H1 (cell line): ENCODE measurements around the gene HMOX2. TPM values are rescaled to one million over a fixed set of nuclear protein-coding genes. Genes with fewer than 3 reads are reported as not detected.
A peak's percentile ranks its signal among the peaks of the same experiment; 100 is the strongest.

Source experiments
- CTCF ChIA-PET: fragments of 300-600 bp; sonication (Branson Sonifier 250); formaldehyde crosslinking; loops from one replicate; lab custom pipeline; 2021; ENCODE audit not compliant: partially characterized antibody; lab: Charles Lee
- POLR2A ChIA-PET: fragments of 300-600 bp; sonication (Branson Sonifier 250); formaldehyde crosslinking; loops from one replicate; lab custom pipeline; 2021; ENCODE audit warnings: inconsistent platforms; ENCODE audit not compliant: partially characterized antibody; lab: Charles Lee
- DNase-seq, 2 experiments: peaks; one replicate each; pipeline versions ENCODE4 v3.0.0 to v3.0.0-alpha.2; 2010 to 2022; ENCODE audit warnings: low spot score in 2 of 2, low read depth in 1 of 2, mixed read lengths in 1 of 2
- FAIRE-seq: peaks from 2 replicates; lab custom pipeline; 2011; peaks lifted over from hg19 to GRCh38; lab: Jason Lieb, UNC
- H2AFZ ChIP-seq: 2 replicates; pipeline ENCODE4 v1.8.1; 2012; ENCODE audit warnings: low read length, inconsistent platforms
- H2AK5ac ChIP-seq: 2 replicates; pipeline ENCODE4 v1.6.1; 2013; ENCODE audit warnings: low read depth, low read length
- H2BK120ac ChIP-seq: replicated peaks from 2 replicates; pipeline ENCODE3; 2013; ENCODE audit warnings: low read depth, low read length, inconsistent platforms
- H2BK12ac ChIP-seq: 2 replicates; pipeline ENCODE4 v1.6.1; 2013; ENCODE audit warnings: low read depth, low read length
- H2BK15ac ChIP-seq: 2 replicates; pipeline ENCODE4 v1.6.1; 2013; ENCODE audit warnings: low read length
- H2BK20ac ChIP-seq: 2 replicates; pipeline ENCODE4 v1.6.1; 2013; ENCODE audit warnings: low read length
- H2BK5ac ChIP-seq: 2 replicates; pipeline ENCODE4 v1.6.1; 2013; ENCODE audit warnings: low read depth, low read length
- H3K14ac ChIP-seq: 2 replicates; pipeline ENCODE4 v1.6.1; 2013; ENCODE audit warnings: inconsistent platforms; ENCODE audit not compliant: insufficient read length
- H3K18ac ChIP-seq: 2 replicates; pipeline ENCODE4 v1.6.1; 2013; ENCODE audit warnings: low read length; ENCODE audit errors: extremely low read depth
- H3K23ac ChIP-seq: 2 replicates; pipeline ENCODE4 v1.6.1; 2013; ENCODE audit warnings: inconsistent platforms; ENCODE audit not compliant: insufficient read length
- H3K23me2 ChIP-seq: 2 replicates; pipeline ENCODE4 v1.6.1; 2013; ENCODE audit warnings: low read depth, low read length
- H3K27ac ChIP-seq: 2 replicates; pipeline ENCODE4 v1.6.1; 2011; ENCODE audit warnings: low read depth, low read length, inconsistent platforms
- H3K27me3 ChIP-seq, 4 experiments: replicated peaks in 1 of 4; 1 replicate in 1 of 4; 2 replicates in 3 of 4; pipeline versions ENCODE4 v1.6.1 to v1.8.1; 2011 to 2013; ENCODE audit warnings: low read length in 3 of 4, mild to moderate bottlenecking in 3 of 4, inconsistent platforms in 2 of 4, mixed read lengths in 2 of 4, moderate library complexity in 1 of 4; ENCODE audit not compliant: control insufficient read depth in 3 of 4, insufficient read depth in 3 of 4; ENCODE audit errors: extremely low read depth in 1 of 4
- H3K36me3 ChIP-seq, 4 experiments: 2 replicates each; pipeline versions ENCODE4 v1.6.1 to v1.8.1; 2011 to 2013; ENCODE audit warnings: mild to moderate bottlenecking in 4 of 4, low read length in 3 of 4, moderate library complexity in 2 of 4, control low read depth in 1 of 4, inconsistent platforms in 1 of 4; ENCODE audit not compliant: insufficient read depth in 4 of 4, control insufficient read depth in 2 of 4
- H3K4ac ChIP-seq: replicated peaks from 2 replicates; pipeline ENCODE3; 2013; ENCODE audit warnings: low read length, low read depth, mixed read lengths, inconsistent platforms; ENCODE audit not compliant: insufficient read length
- H3K4me1 ChIP-seq, 4 experiments: replicated peaks in 1 of 4; 1 replicate in 1 of 4; 2 replicates in 3 of 4; pipeline versions ENCODE4 v1.6.1 to v1.8.1; 2011 to 2013; ENCODE audit warnings: low read length in 3 of 4, inconsistent platforms in 2 of 4, mixed read lengths in 1 of 4; ENCODE audit not compliant: insufficient read depth in 4 of 4, control insufficient read depth in 3 of 4
- H3K4me2 ChIP-seq, 2 experiments: 2 replicates each; pipeline versions ENCODE4 v1.6.1 to v1.8.1; 2011 to 2013; ENCODE audit warnings: low read depth in 2 of 2, low read length in 2 of 2, control low read depth in 1 of 2, inconsistent platforms in 1 of 2, mild to moderate bottlenecking in 1 of 2; ENCODE audit not compliant: insufficient read depth in 1 of 2
- H3K4me3 ChIP-seq, 4 experiments: fragments of 200-600, 300-600 bp in 1 of 4; sonication (generic), shearing (Covaris generic), sonication (Bioruptor Twin) in 1 of 4; 2 replicates each; pipeline versions ENCODE4 v1.5.1 to v1.8.1; 2011 to 2016; ENCODE audit warnings: low read length in 4 of 4, low read depth in 3 of 4, control low read depth in 2 of 4, inconsistent platforms in 2 of 4, mild to moderate bottlenecking in 2 of 4, mixed read lengths in 1 of 4, moderate library complexity in 1 of 4; ENCODE audit not compliant: insufficient read depth in 2 of 4; ENCODE audit errors: extremely low read depth in 1 of 4
- H3K56ac ChIP-seq: replicated peaks from 2 replicates; pipeline ENCODE3; 2013; ENCODE audit warnings: low read depth, mild to moderate bottlenecking, mixed read lengths, low read length, inconsistent platforms; ENCODE audit not compliant: insufficient read length
- H3K79me1 ChIP-seq: 2 replicates; pipeline ENCODE4 v1.6.1; 2013; ENCODE audit warnings: low read depth, low read length, control low read depth
- H3K79me2 ChIP-seq, 2 experiments: 2 replicates each; pipeline versions ENCODE4 v1.6.1 to v1.8.1; 2012 to 2013; ENCODE audit warnings: low read length in 2 of 2, mild to moderate bottlenecking in 2 of 2, inconsistent platforms in 1 of 2; ENCODE audit not compliant: insufficient read depth in 2 of 2, control insufficient read depth in 1 of 2
- H3K9ac ChIP-seq, 4 experiments: replicated peaks in 1 of 4; 1 replicate in 1 of 4; 2 replicates in 3 of 4; pipeline versions ENCODE4 v1.6.1 to v1.8.1; 2011 to 2013; ENCODE audit warnings: low read depth in 3 of 4, low read length in 3 of 4, control low read depth in 2 of 4, mild to moderate bottlenecking in 2 of 4, moderate library complexity in 2 of 4, inconsistent platforms in 1 of 4; ENCODE audit errors: extremely low read depth in 1 of 4
- H3K9me3 ChIP-seq, 2 experiments: 2 replicates each; pipeline versions ENCODE4 v1.6.1 to v1.8.1; 2012 to 2013; ENCODE audit warnings: mild to moderate bottlenecking in 2 of 2, moderate library complexity in 2 of 2, control low read depth in 1 of 2, inconsistent platforms in 1 of 2, low read depth in 1 of 2, low read length in 1 of 2, mixed read lengths in 1 of 2; ENCODE audit not compliant: insufficient read depth in 2 of 2
- H4K20me1 ChIP-seq, 2 experiments: replicated peaks in 1 of 2; 2 replicates each; pipeline versions ENCODE3 to v1.8.1; 2011 to 2013; ENCODE audit warnings: inconsistent platforms in 2 of 2, low read length in 2 of 2, mild to moderate bottlenecking in 1 of 2; ENCODE audit not compliant: insufficient read depth in 2 of 2, control insufficient read depth in 1 of 2
- H4K5ac ChIP-seq: 2 replicates; pipeline ENCODE4 v1.6.1; 2013; ENCODE audit warnings: low read length, low read depth, mixed read lengths, inconsistent platforms; ENCODE audit not compliant: insufficient read length
- H4K8ac ChIP-seq: 2 replicates; pipeline ENCODE4 v1.8.0; 2013; ENCODE audit warnings: mild to moderate bottlenecking, moderate library complexity, low read length, inconsistent platforms; ENCODE audit not compliant: insufficient read depth; ENCODE audit errors: extremely low read depth
- H4K91ac ChIP-seq: replicated peaks from 2 replicates; pipeline ENCODE3; 2013; ENCODE audit warnings: low read length, mixed read lengths, inconsistent platforms; ENCODE audit not compliant: insufficient read length
- ASH2L ChIP-seq: fragments of 200-600, 300-600 bp; sonication (generic); IDR thresholded peaks from one replicate; pipeline ENCODE4 v1.7.1; 2017; ENCODE audit warnings: low read length
- BRCA1 ChIP-seq: IDR thresholded peaks from 2 replicates; pipeline ENCODE4 v1.6.1; 2012; ENCODE audit warnings: low read depth, low read length, improper control_type of control experiment
- CEBPB ChIP-seq: IDR thresholded peaks from 2 replicates; pipeline ENCODE4 v1.6.1; 2012; ENCODE audit warnings: low read depth, low read length
- E2F6 ChIP-seq: IDR thresholded peaks from 2 replicates; pipeline ENCODE4 v1.6.1; 2012; ENCODE audit warnings: inconsistent platforms
- GABPA ChIP-seq: IDR thresholded peaks from 2 replicates; pipeline ENCODE4 v1.6.1; 2011; ENCODE audit warnings: mild to moderate bottlenecking, low read length, moderate library complexity, borderline replicate concordance; ENCODE audit not compliant: insufficient read depth
- RNF2 ChIP-seq: fragments of 200-900, 300-1000 bp; sonication (generic); IDR thresholded peaks from 2 replicates; pipeline ENCODE4 v1.7.1; 2016; ENCODE audit warnings: borderline replicate concordance, low read depth, mild to moderate bottlenecking, antibody characterized with exemption, low read length; ENCODE audit not compliant: poor library complexity, severe bottlenecking; ENCODE audit errors: missing control alignments
- SP4 ChIP-seq: IDR thresholded peaks from 2 replicates; pipeline ENCODE4 v1.6.1; 2012; ENCODE audit warnings: low read length, inconsistent platforms
- TAF1 ChIP-seq: IDR thresholded peaks from 2 replicates; pipeline ENCODE4 v1.6.1; 2011; ENCODE audit warnings: mild to moderate bottlenecking, low read depth, low read length
- WGBS, 2 experiments: shearing (Covaris generic) in 1 of 2; methylation state at CpG; one replicate each; pipeline versions ENCODE4 v1.1.6 to v1.1.7; 2013 to 2015; ENCODE audit warnings: low lambda C conversion rate in 2 of 2, mixed read lengths in 2 of 2, inconsistent platforms in 1 of 2, low coverage in 1 of 2, missing lambda C conversion rate in 1 of 2; ENCODE audit not compliant: insufficient replicate concordance in 2 of 2, insufficient coverage in 1 of 2, insufficient read length in 1 of 2; ENCODE audit errors: extremely low coverage in 1 of 2, missing lambda C conversion rate in 1 of 2; 5-methylcytosine and 5-hydroxymethylcytosine counted together
- polyA plus RNA-seq, 7 experiments: library from polyadenylated mRNA; depleted of rRNA in 3 of 7; stranded (reverse) in 5 of 7; unstranded in 2 of 7; fragments of >200 nt in 5 of 7; fragments of 200-250 nt in 2 of 7; gene quantifications; 1 replicate in 5 of 7; 2 replicates in 1 of 7; 4 replicates in 1 of 7; pipeline versions ENCODE4 v1.2.1 to v1.2.3, GENCODE V29; 2011 to 2013; ENCODE audit warnings: missing spikeins in 2 of 7, mixed read lengths in 2 of 7
- total RNA-seq: library from RNA; stranded (reverse); fragmentation: NEBNext Ultra II Directional; extraction: Animal tissue kit (Norgen Biotek cat#: 25700); gene quantifications from 2 replicates; pipeline ENCODE4 v1.2.1, GENCODE V29; 2021
- TF ChIP-seq, protein P1 (sequence below): IDR thresholded peaks from 2 replicates; pipeline ENCODE4 v1.6.1; 2012; ENCODE audit warnings: inconsistent platforms

Gene HMOX2
- total and polyA plus RNA-seq, 2 of the 8 experiments (the other 6 are each of a cell fraction or from before 2014, with no cell fraction given) = 36.5 to 48.4 TPM

GRCh38 chr16:4538350-4539235 lies 62.4 kb downstream of the HMOX2 start, which contains the start of gene CDIP1:
CDIP1 (minus strand) TSS chr16:4538773; CDS start chr16:4514130, 24,643 bp downstream.
- peak within 1 kb of the TSS; percentile 78; the same call in 1 of the 2 replicates for H2BK12ac ChIP-seq
- peaks cover 1 to 14% (median 11%) of the 10 kb centered on the region in 4 experiments for H3K27me3 ChIP-seq
- peak; percentile 85 to 97 for DNase-seq
- no peak within 1 kb of the TSS for H3K23ac ChIP-seq
- H3K4me2 ChIP-seq = peak within 1 kb of the TSS; percentile 64 to 73
- peak within 1 kb of the TSS; percentile 81; the same call in 1 of the 2 replicates for H2BK15ac ChIP-seq
- H2AFZ ChIP-seq = peak within 1 kb of the TSS; percentile 31; the same call in 1 of the 2 replicates
- peaks cover 3 to 36% of the 10 kb centered on the region in 2 experiments; a peak in 2 of 4 replicates for H3K79me2 ChIP-seq
- H4K8ac ChIP-seq = peak within 1 kb of the TSS; percentile 96
- peaks cover 0 to 8% (median 5%) of the 10 kb centered on the region in 4 experiments; a peak in 5 of 7 replicates for H3K4me1 ChIP-seq
- H3K23me2 ChIP-seq = peaks cover 3% of the 10 kb centered on the region; the same call in 1 of the 2 replicates
- peak within 1 kb of the TSS; percentile 84 for H3K27ac ChIP-seq
- 0 out of 2 replicates have a peak within 1 kb of the TSS, but pooled peaks have one; percentile 37 for H2BK20ac ChIP-seq
- 9% methylated on average over 31 of the region's 67 CpGs; no CpG with 5 or more reads in 1 of the 2 experiments for WGBS, 2 experiments
- H2BK5ac ChIP-seq = peak within 1 kb of the TSS; percentile 94
- ChIA-PET POLR2A (interaction anchor here (0.7 to 2.0 kb wide), 19 partner anchors 9 to 95 kb away, joined by 3 to 11 read pairs (median 4); partner anchors contain the start of gene NMRAL1), CTCF (interaction anchor here (1.2 to 40.7 kb wide), 7 partner anchors 10 to 85 kb away, joined by 3 to 968 read pairs (median 7); partner anchors contain the start of gene MGRN1)
- peaks cover 6 to 11% of the 10 kb centered on the region in 2 experiments for H3K9me3 ChIP-seq
- peak within 1 kb of the TSS; percentile 80 for H3K4ac ChIP-seq
- peaks cover 3 to 8% of the 10 kb centered on the region in 2 experiments for H4K20me1 ChIP-seq
- peaks cover 16% of the 10 kb centered on the region for H3K79me1 ChIP-seq
- H3K9ac ChIP-seq = peak within 1 kb of the TSS; percentile 66 to 82 (median 72)
- no peak within 1 kb of the TSS for H3K14ac ChIP-seq
- peak within 1 kb of the TSS; percentile 95 for H3K56ac ChIP-seq
- H4K91ac ChIP-seq = peak within 1 kb of the TSS; percentile 91
- no peak within 1 kb of the TSS for H2BK120ac ChIP-seq
- H3K18ac ChIP-seq = peak within 1 kb of the TSS; percentile 99
- H3K36me3 ChIP-seq = no peaks in the 10 kb centered on the region
- H4K5ac ChIP-seq = peak within 1 kb of the TSS; percentile 99
- 0 out of 2 replicates have a peak within 1 kb of the TSS, but pooled peaks have one; percentile 58 for H2AK5ac ChIP-seq
- peak; percentile 95 for FAIRE-seq
- peak within 1 kb of the TSS; percentile 69 to 87 (median 80) for H3K4me3 ChIP-seq
- TF ChIP-seq RNF2 = peak; percentile 73
- TF ChIP-seq GABPA = no peak
- peak; percentile 100 for TF ChIP-seq E2F6
- TF ChIP-seq SP4 = 0 out of 2 replicates have a peak, but pooled peaks have one; percentile 42
- 0 out of 2 replicates have a peak, but pooled peaks have one; percentile 19 for TF ChIP-seq CEBPB
- peak; percentile 82 for TF ChIP-seq TAF1
- TF ChIP-seq, protein P1, sequence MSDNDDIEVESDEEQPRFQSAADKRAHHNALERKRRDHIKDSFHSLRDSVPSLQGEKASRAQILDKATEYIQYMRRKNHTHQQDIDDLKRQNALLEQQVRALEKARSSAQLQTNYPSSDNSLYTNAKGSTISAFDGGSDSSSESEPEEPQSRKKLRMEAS = peak; percentile 100
- TF ChIP-seq BRCA1 = peak; percentile 22; the same call in 1 of the 2 replicates
- TF ChIP-seq ASH2L = peak; percentile 13
